CD14-positive monocyte (primary cell): ENCODE results near the gene CACNA1G. TPM values are rescaled to one million over a fixed set of nuclear protein-coding genes. Genes with fewer than 3 reads are reported as not detected.
A peak's percentile ranks its signal among the peaks of the same experiment; 100 is the strongest.

Experiments used
- DNase-seq, 3 donors: peaks; one replicate each; pipeline ENCODE4 v3.0.0-alpha.2; 2011 to 2022
- H2AFZ ChIP-seq: 2 replicates; pipeline ENCODE4 v1.6.0; 2012; ENCODE audit warnings: mild to moderate bottlenecking, low read depth, low read length, inconsistent platforms; ENCODE audit not compliant: insufficient read depth, poor library complexity, severe bottlenecking
- H3K27ac ChIP-seq, 2 donors: 1 replicate in 1 of 2; 2 replicates in 1 of 2; pipeline ENCODE4 v1.5.1; 2012 to 2013; ENCODE audit warnings: low read length in 2 of 2, control low read depth in 1 of 2, inconsistent platforms in 1 of 2, low read depth in 1 of 2, mild to moderate bottlenecking in 1 of 2
- H3K27me3 ChIP-seq, 2 donors: one replicate each; pipeline versions ENCODE4 v1.6.0 to v1.6.1; 2011 to 2013; ENCODE audit warnings: low read length in 2 of 2; ENCODE audit not compliant: control insufficient read depth in 2 of 2, insufficient read depth in 2 of 2
- H3K36me3 ChIP-seq, 2 donors: replicated peaks in 1 of 2; 1 replicate in 1 of 2; 2 replicates in 1 of 2; pipeline versions ENCODE4 v1.5.1 to v1.6.1; 2012 to 2013; ENCODE audit warnings: low read length in 2 of 2, control low read depth in 1 of 2, inconsistent platforms in 1 of 2, mild to moderate bottlenecking in 1 of 2; ENCODE audit not compliant: insufficient read depth in 2 of 2, control insufficient read depth in 1 of 2
- H3K4me1 ChIP-seq, 2 donors: 1 replicate in 1 of 2; 2 replicates in 1 of 2; pipeline versions ENCODE4 v1.5.1 to v1.6.1; 2012 to 2013; ENCODE audit warnings: low read length in 2 of 2, control low read depth in 1 of 2, inconsistent platforms in 1 of 2, mild to moderate bottlenecking in 1 of 2, moderate library complexity in 1 of 2; ENCODE audit not compliant: insufficient read depth in 2 of 2, control insufficient read depth in 1 of 2
- H3K4me2 ChIP-seq: replicated peaks from 2 replicates; pipeline ENCODE3; 2012; ENCODE audit warnings: low read length, moderate library complexity, mild to moderate bottlenecking; ENCODE audit not compliant: poor library complexity, severe bottlenecking; ENCODE audit errors: extremely low read depth
- H3K4me3 ChIP-seq, 3 experiments: fragments of 200-600 bp in 1 of 3; sonication (generic) in 1 of 3; replicated peaks in 1 of 3; 1 replicate in 2 of 3; 2 replicates in 1 of 3; pipeline ENCODE4 v1.5.1; 2011 to 2013; ENCODE audit warnings: low read length in 3 of 3, mild to moderate bottlenecking in 3 of 3, control low read depth in 2 of 3, low read depth in 2 of 3, inconsistent platforms in 1 of 3, moderate library complexity in 1 of 3
- H3K79me2 ChIP-seq: 2 replicates; pipeline ENCODE4 v1.6.0; 2012; ENCODE audit warnings: mild to moderate bottlenecking, control low read depth, inconsistent platforms, low read length, moderate library complexity; ENCODE audit not compliant: insufficient read depth
- H3K9ac ChIP-seq: 2 replicates; pipeline ENCODE4 v1.6.0; 2017; ENCODE audit warnings: low read length, mild to moderate bottlenecking; ENCODE audit not compliant: insufficient read depth, poor library complexity, severe bottlenecking
- H3K9me3 ChIP-seq, 2 donors: replicated peaks in 1 of 2; 1 replicate in 1 of 2; 2 replicates in 1 of 2; pipeline versions ENCODE4 v1.5.1 to v1.6.1; 2012 to 2013; ENCODE audit warnings: low read length in 2 of 2, control low read depth in 1 of 2; ENCODE audit not compliant: control insufficient read depth in 1 of 2, insufficient read depth in 1 of 2
- H4K20me1 ChIP-seq: 2 replicates; pipeline ENCODE4 v1.6.0; 2012; ENCODE audit warnings: mild to moderate bottlenecking, low read length, control low read depth, moderate library complexity; ENCODE audit not compliant: insufficient read depth
- H3K27ac Mint-ChIP-seq, 7 donors: one replicate each; pipeline ENCODE4 v1.8.0; 2020; ENCODE audit warnings: mild to moderate bottlenecking in 7 of 7, mixed read lengths in 7 of 7, moderate library complexity in 6 of 7, inconsistent platforms in 2 of 7
- H3K27me3 Mint-ChIP-seq, 3 donors: one replicate each; pipeline ENCODE4 v1.8.0; 2021 to 2022; ENCODE audit warnings: low read depth in 3 of 3, mild to moderate bottlenecking in 3 of 3, mixed read lengths in 3 of 3, moderate library complexity in 3 of 3, inconsistent platforms in 1 of 3
- H3K36me3 Mint-ChIP-seq, 2 donors: one replicate each; pipeline ENCODE4 v1.8.0; 2020; ENCODE audit warnings: mixed read lengths in 2 of 2, inconsistent platforms in 1 of 2, mild to moderate bottlenecking in 1 of 2
- H3K4me1 Mint-ChIP-seq: one replicate; pipeline ENCODE4 v1.8.0; 2020; ENCODE audit warnings: mild to moderate bottlenecking, mixed read lengths
- H3K4me3 Mint-ChIP-seq, 2 donors: one replicate each; pipeline ENCODE4 v1.8.0; 2020; ENCODE audit warnings: mild to moderate bottlenecking in 2 of 2, mixed read lengths in 2 of 2, moderate library complexity in 1 of 2
- H3K9me3 Mint-ChIP-seq, 7 donors: one replicate each; pipeline ENCODE4 v1.8.0; 2020 to 2022; ENCODE audit warnings: mixed read lengths in 7 of 7, mild to moderate bottlenecking in 6 of 7, moderate library complexity in 6 of 7, inconsistent platforms in 2 of 7
- CTCF ChIP-seq: fragments of 200-600 bp; IDR thresholded peaks from one replicate; pipeline ENCODE4 v1.8.0; 2022; ENCODE audit warnings: antibody characterized with exemption, mild to moderate bottlenecking
- WGBS: methylation state at CpG from one replicate; pipeline ENCODE4 v1.1.5; 2013; ENCODE audit warnings: missing lambda C conversion rate; ENCODE audit not compliant: insufficient coverage; 5-methylcytosine and 5-hydroxymethylcytosine counted together
- intact Hi-C, 2 donors: fragments of 100-400 bp; cut with micrococcal nuclease; formaldehyde crosslinking; loops; one replicate each; pipeline versions ENCODE4 v1.15.0 to v1.15.1; 2023
- polyA plus RNA-seq, 3 donors: library from polyadenylated mRNA; depleted of rRNA in 1 of 3; unstranded in 2 of 3; stranded (reverse) in 1 of 3; fragments of 300-500 nt in 2 of 3; fragments of >200 nt in 1 of 3; fragmentation: Illumina TruSeq in 2 of 3; gene quantifications; 1 replicate in 2 of 3; 2 replicates in 1 of 3; pipeline ENCODE4 v1.2.3, GENCODE V29; 2012 to 2021

The CACNA1G gene
- polyA plus RNA-seq, 3 donors: 0.03 TPM; not detected in 2

GRCh38 chr17:50642722-50643656 lies 82.5 kb downstream of the CACNA1G start:
- WGBS: 95% methylated on average over 4 of the region's 10 CpGs
- peaks cover 0 to under 1% of the 10 kb centered on the region in 2 donors for H3K27me3 ChIP-seq
- no peak for DNase-seq
- no peak overlapping the region for H3K4me2 ChIP-seq
- H3K9me3 ChIP-seq: no peaks in the 10 kb centered on the region
- H4K20me1 ChIP-seq: peaks cover 19% of the 10 kb centered on the region
- no peaks in the 10 kb centered on the region for H3K79me2 ChIP-seq
- TF ChIP-seq CTCF: no peak
- Mint-ChIP-seq H3K4me3 (no peak overlapping the region), H3K27ac (peak overlapping the region in 2 of 7 donors; percentile 25 to 58), H3K4me1 (peaks cover 41% of the 10 kb centered on the region), H3K27me3 (peaks cover 10 to 15% (median 13%) of the 10 kb centered on the region in 3 donors), H3K9me3 (peaks cover 0 to 2% (median 0%) of the 10 kb centered on the region in 7 donors), H3K36me3 (peaks cover 7 to 8% of the 10 kb centered on the region in 2 donors)
- no peak overlapping the region for H2AFZ ChIP-seq
- no peak overlapping the region for H3K4me3 ChIP-seq
- peaks cover 31 to 34% of the 10 kb centered on the region in 2 donors for H3K4me1 ChIP-seq
- no peak overlapping the region for H3K27ac ChIP-seq
- no peak overlapping the region for H3K9ac ChIP-seq
- intact Hi-C loops: no loop called here
- peaks cover 0 to 10% of the 10 kb centered on the region in 2 donors for H3K36me3 ChIP-seq

GRCh38 chr17:50645748-50646682 lies 85.5 kb downstream of the CACNA1G start:
- Histone ChIP-seq H3K9me3 (no peaks in the 10 kb centered on the region), H2AFZ (no peak overlapping the region), H3K27me3 (no peaks in the 10 kb centered on the region), H3K4me3 (no peak overlapping the region), H3K27ac (no peak overlapping the region), H3K4me2 (no peak overlapping the region), H4K20me1 (peaks cover 10% of the 10 kb centered on the region), H3K79me2 (no peaks in the 10 kb centered on the region), H3K36me3 (peaks cover 0 to 10% of the 10 kb centered on the region in 2 donors), H3K4me1 (peaks cover 6 to 8% of the 10 kb centered on the region in 2 donors), H3K9ac (no peak overlapping the region)
- no peak overlapping the region for H3K27ac Mint-ChIP-seq
- no peak overlapping the region for H3K4me3 Mint-ChIP-seq
- WGBS: 97% methylated on average over 3 of the region's 3 CpGs
- DNase-seq: no peak
- H3K27me3 Mint-ChIP-seq: peaks cover 3 to 14% (median 9%) of the 10 kb centered on the region in 3 donors
- H3K4me1 Mint-ChIP-seq: peaks cover 10% of the 10 kb centered on the region
- intact Hi-C loops: no loop called here
- TF ChIP-seq CTCF: no peak
- peaks cover 4 to 8% of the 10 kb centered on the region in 2 donors for H3K36me3 Mint-ChIP-seq
- H3K9me3 Mint-ChIP-seq: peaks cover 0 to 3% (median 0%) of the 10 kb centered on the region in 7 donors
